Inferior parietal cortex (tissue), 1 donor: ENCODE measurements around the gene TMEM114.

Experiments
- DNase-seq: peaks from one replicate; pipeline ENCODE4 v3.0.0-alpha.2; 2016; ENCODE audit errors: extremely low spot score

The TMEM114 gene

DNA sequence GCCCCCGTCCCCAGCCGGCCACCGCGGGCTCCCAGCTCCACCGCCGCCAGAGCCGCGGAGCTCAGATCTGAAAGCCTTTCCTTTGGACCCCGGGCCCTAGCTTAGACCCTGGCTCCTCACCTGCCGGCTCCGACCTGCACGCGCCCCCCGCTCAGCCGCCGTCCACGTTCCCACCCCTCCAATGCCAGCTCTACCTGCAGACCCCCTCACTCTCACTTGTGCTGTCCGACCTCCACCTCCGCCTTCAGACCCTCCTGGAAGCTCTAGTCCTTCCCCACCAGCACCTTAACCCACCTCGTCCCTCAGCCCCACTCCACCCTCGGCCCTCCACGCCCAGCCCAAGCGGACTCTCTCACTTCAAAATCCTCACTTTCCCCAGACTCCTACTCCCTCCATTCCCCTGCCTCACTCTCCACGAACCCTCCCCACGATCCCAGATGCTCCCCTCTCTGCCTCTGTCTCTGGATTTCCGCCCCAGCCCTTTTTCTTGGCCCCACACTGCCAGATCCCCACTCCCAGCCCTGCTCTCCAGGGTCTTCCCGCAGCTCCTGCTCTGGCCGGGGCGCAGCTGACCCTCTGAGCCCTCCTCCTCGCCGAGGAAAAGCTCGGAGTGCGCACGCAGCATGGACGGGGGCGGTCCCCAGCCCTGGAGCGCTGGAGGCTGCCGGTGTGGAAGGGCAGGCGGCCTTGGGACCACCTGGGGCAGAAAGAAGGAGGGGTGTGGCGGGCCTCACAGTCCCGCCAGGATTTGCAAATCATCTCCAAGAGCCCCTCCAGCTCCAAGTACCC, at the start of gene TMEM114:
Gene TMEM114 (minus strand): TSS at position 612 of the 789 bp plus-strand sequence. CDS start 673 bp downstream, outside the sequence.
- no peak for DNase-seq

DNA sequence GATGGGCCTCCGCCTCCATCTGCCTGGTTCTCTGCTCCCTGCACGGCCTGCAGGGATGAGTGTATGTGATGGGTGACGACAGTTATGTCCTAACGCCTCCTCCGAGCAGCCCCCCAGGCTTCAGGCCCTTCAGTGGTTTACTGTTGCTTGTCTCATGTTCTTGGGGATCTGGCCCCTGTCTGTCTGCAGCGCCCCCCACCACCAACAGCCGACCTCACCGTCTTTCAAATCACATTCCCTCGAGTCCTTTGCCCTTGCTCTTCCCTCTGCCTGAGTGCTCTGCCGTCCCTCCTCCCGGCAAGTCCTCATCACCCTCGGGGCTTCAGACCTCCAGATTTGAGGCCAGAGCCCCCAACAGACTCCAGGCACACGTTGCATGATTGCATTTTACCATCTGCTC, 49.4 kb upstream of the TMEM114 start:
- no peak for DNase-seq

DNA sequence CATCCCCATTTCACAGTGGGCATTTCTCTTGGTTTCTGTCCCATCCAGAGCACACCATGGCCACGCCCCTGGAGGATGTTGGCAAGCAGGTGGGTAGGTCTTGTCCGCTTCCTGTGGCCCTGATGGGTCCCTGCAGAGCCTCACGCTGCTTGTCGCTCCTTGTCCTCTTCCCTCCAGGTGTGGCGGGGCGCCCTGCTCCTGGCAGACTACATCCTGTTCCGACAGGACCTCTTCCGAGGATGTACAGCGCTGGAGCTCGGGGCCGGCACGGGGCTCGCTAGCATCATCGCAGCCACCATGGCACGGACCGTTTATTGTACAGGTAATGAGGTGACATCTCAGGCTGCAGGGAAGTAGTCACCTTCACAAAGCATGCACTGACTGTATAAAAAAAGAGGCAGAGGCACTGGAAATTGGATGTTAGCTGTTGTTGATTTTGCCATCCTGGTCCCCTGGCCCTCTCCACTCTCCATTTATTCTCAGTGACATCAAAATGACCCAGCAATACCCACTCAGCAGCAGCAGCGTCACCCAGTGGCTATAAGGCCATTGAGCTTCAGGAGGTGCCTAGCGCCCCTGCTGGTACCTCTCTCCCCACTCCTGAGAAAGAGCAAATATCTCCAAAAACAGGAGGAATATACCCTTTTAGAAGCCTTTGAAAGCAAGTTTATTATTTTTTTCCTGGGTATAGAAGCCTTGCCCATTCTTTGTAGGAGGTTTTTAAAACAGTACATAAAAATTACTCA, 44.9 kb upstream of the TMEM114 start:
- no peak for DNase-seq

DNA sequence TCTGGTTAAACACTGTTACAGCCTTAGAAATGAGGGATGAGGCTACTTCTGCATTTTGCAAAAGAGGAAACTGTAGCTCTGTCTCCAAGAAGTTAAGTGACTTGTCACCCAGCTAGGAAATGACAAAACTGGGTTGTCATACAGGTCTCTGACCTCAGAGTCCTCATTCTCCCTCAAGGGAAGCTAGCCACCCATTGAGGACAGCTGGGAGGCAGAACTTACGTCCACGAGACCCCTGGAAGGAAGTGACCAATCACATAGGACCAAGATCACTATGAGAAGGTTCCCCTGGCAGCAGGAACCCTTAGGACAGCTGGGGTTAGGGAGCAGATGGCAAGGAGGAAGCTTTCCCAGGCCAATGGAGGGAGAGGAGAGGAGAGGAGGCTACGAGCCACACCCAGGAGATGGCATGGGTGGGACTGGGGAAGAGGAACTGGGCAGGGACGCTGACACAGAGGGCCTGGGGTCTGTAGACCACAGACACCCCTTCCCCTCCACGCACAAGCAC, 42.4 kb upstream of the TMEM114 start:
- DNase-seq = no peak

DNA sequence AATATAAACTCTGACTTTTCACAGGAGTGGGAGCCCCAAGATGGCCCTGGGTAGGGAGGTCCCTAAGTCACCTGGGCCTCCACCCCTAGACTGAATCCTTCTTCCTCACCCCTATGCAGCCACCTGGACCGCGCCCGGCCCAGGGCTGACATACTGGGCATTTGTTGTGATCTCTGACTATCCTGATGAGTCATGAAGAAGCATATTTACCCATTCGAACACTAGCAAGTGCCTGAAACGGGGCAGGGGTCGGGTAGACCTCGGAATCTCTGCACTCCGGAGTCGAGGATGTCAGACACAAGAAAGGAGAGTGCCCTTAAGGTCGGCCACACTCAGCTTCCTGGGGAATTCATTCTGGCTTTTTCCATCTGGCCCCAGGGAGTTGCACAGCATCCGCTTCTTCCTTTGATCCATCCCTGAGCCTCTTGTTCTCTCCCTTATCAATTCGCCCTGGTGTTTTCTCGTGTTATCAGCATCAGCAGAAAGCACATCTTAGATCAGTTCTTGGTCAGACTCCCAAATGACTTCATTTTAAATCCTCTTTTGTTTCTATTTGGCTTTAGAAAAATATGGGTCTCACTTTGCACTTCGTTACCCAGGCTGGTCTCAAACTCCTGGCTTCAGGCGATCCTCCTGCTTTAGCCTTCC, 41.6 kb upstream of the TMEM114 start:
- no peak for DNase-seq

DNA sequence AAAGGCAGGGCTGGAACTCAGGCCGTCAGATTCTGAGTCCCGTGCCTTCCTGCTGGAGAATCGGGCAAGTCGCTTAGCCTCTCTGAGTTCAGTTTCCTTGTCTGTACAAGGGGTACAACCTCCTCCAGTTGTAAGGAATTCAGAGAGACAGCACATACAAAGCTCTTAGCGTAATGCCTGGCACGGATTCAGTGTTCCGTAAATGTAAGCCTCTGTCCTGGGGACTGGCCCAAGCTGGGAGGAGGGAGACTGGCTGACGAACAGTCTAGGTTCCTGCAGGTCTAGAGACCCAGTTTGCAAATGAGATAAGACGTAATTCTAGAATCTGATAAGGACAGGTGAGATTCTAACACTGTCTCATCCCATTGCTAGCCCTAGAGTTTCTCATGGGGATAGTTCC, 41.1 kb upstream of the TMEM114 start:
- no peak for DNase-seq

DNA sequence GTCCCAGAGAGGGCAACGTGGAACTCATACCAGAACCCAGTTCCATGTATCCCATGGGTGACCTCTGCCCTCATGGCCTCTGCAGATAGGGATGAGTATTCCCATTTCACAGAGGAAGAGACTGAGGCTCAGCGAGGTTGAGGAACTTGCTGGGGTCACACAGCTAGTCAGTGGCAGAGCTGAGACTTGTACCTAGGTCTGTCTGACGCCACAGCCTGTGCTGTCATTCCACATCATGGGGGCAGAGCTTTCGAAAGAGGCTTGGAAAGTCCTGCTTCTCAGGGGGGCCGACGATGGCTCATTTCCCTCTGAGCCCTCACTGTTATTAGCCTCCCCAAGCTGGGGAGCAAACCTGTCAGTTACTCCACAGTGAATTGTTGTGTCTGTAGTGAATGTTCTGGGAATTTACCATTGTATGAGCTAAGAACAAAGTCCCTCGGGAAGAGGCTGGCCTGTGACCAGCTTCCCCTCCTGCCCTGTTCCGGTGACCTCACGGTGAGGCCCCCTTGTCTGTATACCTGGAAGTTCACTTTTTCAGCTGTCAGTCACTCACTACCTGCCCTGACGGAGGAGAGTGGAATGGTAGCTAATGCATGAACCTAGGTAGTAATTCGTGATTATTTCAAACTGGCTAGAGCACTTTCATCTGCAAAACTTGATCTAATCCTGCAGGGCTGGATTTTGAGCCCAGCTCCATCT, 40.1 kb upstream of the TMEM114 start:
- DNase-seq = no peak

DNA sequence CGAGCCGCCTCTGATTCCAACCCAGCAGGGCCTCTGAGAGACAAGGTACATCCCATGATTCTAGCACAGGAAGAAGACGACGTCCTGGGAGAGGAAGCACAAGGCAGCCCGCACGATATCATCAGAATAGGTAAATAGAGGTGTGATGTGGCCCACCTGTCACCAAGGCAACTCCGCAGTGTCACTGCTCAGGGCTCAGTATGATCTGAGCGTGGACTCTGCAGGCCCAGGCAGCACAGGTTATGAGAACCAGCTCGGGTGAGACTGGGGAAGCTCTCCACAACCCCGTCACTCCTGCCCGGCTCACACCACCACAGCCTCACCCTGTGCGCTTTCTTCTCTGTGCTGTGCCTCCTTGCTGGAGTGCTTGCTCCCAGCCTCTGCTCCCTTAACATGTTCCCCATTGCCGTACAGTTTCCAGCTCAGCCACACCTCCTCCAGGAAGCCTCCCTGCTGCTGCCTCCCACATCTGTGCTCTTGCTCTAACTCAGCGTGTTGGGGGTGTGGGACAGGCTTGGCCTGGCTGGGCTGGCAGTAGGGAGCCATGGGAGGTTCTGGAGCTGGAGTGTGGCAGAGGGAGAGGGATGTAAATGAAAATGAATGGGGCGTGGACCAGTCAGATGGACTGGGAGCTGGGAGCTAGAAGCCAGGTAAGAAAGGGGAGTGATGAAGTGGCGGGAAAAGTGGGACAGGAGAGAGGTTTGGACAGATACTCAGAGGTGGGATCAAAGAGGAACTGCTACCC, 38.8 kb upstream of the TMEM114 start:
- no peak for DNase-seq

DNA sequence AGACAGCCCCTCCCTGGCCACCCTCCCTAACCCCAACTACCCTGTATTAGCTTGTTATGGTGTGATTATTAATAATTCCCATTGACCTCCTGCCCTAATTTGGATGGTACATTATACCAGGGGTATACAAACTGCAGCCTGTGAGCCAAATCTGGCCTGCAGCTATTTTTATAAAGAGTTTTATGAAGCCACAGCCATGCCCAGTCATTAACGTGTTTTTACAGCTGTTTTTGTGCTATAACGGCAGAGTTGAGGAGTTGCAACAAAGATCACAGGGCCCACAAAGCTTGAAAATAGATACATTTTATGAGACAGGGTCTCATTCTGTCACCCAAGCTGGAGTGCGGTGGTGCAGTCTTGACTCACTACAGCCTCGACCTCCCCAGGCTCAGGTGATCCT, 37.1 kb upstream of the TMEM114 start:
- no peak for DNase-seq

DNA sequence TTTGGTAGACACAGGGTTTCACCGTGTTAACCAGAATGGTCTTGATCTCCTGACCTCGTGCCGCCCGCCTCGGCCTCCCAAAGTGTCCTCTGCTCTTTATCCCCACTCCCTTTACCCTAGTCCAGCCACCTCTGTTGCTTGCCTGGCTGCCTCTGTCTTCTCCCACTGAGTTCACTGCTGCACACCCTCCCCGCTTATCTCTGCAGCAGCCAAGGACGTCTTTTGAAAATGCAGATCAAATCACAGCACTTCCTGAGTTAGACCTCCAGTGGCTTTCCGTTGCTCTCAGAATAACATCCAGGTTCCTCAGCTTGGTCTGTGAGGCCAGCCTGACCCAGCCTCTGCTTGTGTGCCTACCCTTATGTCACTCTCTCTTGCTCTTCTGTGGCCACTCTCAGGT, 36.6 kb upstream of the TMEM114 start:
- DNase-seq = no peak

DNA sequence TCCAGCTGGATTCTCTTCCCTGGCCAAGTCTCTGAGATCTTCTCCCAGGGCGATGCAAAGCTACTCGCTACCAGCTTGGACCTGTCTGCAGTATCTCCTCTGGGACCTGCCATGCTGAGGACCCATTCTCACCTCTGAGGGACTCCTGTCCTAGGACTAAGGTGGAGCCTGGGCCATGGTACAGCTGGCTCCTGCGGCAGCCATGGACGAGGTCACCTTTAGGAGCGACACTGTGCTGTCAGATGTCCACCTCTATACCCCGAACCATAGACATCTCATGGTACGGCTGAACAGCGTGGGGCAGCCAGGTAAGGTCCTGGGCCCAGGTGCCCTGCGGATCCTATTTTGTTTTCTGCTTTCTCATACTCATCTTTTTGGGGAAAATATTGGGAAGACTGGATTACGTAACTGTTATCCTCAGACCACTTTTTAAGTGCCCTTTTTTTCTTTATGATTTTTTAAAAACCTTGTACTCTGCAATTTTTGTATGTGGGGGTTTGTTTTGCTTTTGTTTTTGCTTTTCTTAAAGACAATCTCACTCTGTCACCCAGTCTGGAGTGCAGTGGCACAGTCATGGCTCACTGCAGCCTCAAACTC, 35.3 kb upstream of the TMEM114 start:
- DNase-seq = no peak

DNA sequence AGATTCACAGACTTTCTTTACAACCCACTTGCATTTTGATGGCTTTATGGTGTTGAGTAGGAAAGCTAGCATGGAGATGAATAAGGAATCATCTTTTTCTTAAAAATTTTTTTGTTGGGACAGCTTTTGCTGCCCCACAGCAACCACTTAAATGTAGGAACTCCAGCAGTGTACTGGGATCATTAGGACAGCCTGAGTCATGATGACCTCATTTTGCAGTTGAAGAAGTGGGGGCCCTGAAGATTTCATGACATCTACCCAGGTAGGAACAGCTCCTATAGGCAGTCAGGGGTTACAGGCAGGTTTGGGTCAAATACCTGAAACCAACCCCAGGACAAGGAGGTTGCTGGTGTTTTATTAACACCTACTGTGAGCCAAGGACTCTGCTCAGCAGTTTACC, 33.3 kb upstream of the TMEM114 start:
- DNase-seq = no peak

DNA sequence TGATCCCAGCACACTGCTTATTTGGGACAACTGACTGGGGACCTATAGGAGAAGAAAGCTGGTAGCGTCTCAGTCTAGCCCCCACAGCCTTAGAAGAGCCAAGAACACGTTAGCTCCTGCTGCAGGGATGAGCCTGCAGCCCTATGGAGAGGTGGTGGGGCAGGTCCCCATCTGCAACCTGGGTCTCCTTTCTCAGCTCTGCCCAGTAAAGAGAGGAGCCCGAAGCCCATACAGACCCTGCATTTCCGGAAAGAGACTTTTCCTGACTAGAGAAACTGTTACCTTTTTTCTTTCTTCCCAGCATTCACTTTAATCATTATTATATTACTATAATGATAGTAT, 32.0 kb upstream of the TMEM114 start:
- DNase-seq = no peak

DNA sequence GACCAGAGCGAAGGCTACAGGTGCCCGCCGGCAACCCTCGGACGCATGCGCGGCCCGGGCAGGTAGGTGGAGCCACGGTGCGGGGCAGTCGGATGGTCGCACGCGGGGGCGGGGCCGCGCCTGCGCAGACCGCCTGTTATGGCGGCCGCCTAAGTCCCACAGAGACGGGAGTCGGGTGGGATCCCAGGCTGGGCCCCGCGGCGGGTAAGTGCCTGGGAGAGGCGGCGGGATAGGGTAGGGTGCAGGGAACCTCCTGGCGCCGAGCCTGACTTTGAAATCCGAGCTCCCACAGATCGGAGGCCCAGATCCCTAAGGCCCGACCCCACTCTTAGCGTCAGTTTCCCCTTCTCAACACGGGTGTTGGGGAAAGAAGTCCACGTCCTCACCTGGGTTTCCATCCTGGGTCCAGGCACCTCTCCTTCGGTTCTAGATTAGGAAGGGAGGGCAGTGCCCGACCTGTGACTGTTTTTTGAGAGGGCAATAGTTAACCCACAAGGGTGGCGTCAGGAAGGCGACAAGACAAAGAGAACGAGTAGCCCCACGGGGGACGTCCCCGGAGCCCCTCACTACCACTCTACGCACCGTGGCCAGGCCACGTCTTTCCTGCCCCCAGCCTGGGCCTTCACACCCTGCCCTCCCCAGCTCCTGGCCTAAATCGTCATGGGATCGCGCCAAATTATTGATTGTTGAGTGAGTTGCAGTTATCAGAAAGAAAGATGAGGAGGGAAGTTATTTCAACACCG, 31.4 kb upstream of the TMEM114 start, which contains the start of gene METTL22:
Gene METTL22 (plus strand): TSS at position 127 of the 743 bp plus-strand sequence. CDS start 3,968 bp downstream, outside the sequence.
- DNase-seq = peak; percentile 88

DNA sequence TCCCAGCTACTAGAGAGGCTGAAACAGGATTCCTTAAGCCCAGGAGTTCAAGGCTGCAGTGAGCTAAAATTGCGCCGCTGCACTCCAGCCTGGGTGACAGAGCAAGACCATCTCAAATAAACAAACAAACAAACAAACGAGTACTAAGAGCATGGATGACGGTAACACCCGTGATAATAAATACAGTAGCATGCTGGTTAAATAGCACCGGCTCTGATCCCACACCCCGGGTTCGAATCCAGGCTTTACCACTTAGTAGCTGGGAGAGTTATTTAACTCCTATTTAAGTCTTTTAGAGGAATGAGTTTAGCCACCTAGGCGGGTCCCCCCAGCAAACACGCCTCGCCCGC, 30.9 kb upstream of the TMEM114 start:
- no peak for DNase-seq

DNA sequence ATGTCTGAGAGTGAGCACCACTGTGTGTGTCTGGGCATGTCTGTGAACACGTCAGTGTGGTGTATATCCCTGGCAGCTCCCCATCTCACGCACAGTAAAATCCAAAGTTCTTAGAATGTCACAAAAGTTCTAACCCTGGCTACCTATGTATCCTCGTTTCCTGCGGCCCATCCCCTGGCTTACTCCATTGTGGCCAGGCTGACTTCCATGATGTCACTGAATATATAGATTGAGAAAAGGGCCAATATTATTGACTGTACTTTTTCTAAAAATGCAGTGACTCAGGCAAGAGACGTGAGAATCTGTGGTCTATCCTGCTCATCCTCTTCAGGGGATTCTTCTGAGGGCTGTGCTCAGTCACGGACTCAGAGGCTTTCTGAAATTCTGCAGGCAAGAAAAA, 30.2 kb upstream of the TMEM114 start:
- no peak for DNase-seq

DNA sequence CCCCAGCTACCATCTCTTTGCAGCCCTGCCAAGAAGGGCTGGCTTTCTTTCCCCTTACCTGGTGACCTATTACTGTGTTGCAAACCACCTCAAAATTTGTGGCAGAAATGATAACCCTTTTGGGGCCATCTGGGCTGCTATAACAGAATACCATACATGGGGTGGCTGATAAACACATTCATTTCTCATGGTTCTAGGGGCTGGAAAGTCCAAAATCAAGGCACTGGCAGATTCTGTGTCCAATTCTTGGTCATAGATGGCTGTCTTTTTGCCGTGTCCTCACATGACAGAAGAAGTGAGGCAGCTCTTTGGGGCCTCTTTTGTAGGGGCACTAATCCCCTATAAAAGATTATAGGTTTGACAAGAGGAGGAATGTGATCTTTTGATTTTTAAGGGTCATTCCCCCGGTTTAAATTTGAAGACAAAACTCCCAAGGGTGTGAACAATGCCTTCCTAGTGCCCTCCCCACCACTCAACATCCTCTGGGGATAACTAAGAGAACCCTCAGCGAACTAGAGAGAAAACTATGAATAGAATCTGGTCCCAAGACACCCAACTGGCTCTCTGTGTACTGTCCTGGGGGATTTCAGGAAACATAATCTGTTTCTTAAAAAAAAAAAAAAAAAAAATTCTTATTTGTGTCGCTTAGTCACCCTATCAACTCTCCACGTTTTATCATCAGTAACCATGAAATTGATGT, 29.5 kb upstream of the TMEM114 start:
- DNase-seq = no peak

DNA sequence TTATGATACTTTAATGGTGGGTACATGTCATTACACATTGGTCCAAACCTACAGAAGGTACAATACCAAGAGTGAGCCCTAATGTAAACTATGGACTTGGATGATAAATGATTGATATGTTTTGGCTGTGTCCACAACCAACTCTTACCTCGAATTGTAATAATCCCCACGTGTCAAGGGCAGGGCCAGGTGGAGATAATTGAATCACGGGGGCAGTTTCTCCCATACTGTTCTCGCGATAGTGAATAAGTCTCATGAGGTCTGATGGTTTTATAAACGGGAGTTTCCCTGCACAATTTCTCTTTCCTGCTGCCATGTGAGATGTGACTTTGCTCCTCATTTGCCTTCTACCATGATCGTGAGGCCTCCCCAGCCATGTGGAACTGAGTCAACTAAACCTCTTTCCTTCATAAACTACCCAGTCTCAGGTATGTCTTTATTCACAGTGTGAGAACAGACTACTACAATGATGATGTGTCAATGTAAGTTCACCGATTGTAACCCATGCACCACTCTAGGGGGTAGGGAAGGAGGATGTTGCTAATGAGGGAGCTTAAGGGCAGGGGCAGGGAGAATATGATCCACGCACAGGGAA, 24.2 kb upstream of the TMEM114 start:
- DNase-seq = no peak
